Stimulated activated CD4-positive, alpha-beta T cell treated with anti-CD3 and anti-CD28 coated beads, TNF-alpha, amount 100 ng/mL, for 4 hours (primary cell): ENCODE data around the gene RANGAP1.
A peak's percentile ranks its signal among the peaks of the same experiment; 100 is the strongest.

Experiments
- DNase-seq, 3 experiments: peaks; one replicate each; pipeline ENCODE4 v3.0.0-alpha.2; 2020; ENCODE audit warnings: low read depth in 3 of 3

RANGAP1 gene

GRCh38 chr22:41197038-41197972, 88.7 kb downstream of the RANGAP1 start:
- peak; percentile 68 to 83 (median 75) for DNase-seq
